Esophagus (tissue), 2 donors: ENCODE measurements around the gene SEPTIN2. TPM values are rescaled to one million over a fixed set of nuclear protein-coding genes. Genes with fewer than 3 reads are reported as not detected.

ENCODE experiments used
- H3K27ac ChIP-seq, 2 donors: one replicate each; pipeline ENCODE4 v1.5.1; 2013; ENCODE audit warnings: low read depth in 2 of 2, mild to moderate bottlenecking in 2 of 2, inconsistent platforms in 1 of 2, low read length in 1 of 2, moderate library complexity in 1 of 2
- H3K27me3 ChIP-seq, 2 donors: one replicate each; pipeline ENCODE4 v1.6.1; 2013; ENCODE audit warnings: low read length in 2 of 2, control low read depth in 1 of 2, mild to moderate bottlenecking in 1 of 2; ENCODE audit not compliant: insufficient read depth in 2 of 2, control insufficient read depth in 1 of 2
- H3K36me3 ChIP-seq, 2 donors: one replicate each; pipeline ENCODE4 v1.6.1; 2013; ENCODE audit warnings: low read length in 1 of 2; ENCODE audit not compliant: control insufficient read depth in 2 of 2, insufficient read depth in 2 of 2
- H3K4me1 ChIP-seq, 2 donors: one replicate each; pipeline ENCODE4 v1.6.1; 2013; ENCODE audit warnings: low read length in 1 of 2; ENCODE audit not compliant: control insufficient read depth in 2 of 2, insufficient read depth in 2 of 2
- H3K4me3 ChIP-seq, 2 donors: one replicate each; pipeline ENCODE4 v1.5.1; 2013; ENCODE audit warnings: low read length in 2 of 2, mild to moderate bottlenecking in 2 of 2, low read depth in 1 of 2, moderate library complexity in 1 of 2
- H3K9me3 ChIP-seq, 2 donors: one replicate each; pipeline ENCODE4 v1.6.1; 2013; ENCODE audit warnings: mild to moderate bottlenecking in 2 of 2, low read depth in 1 of 2, low read length in 1 of 2, moderate library complexity in 1 of 2; ENCODE audit not compliant: control insufficient read depth in 2 of 2, insufficient read depth in 1 of 2
- WGBS, 2 donors: extraction: QIAGEN DNeasy Blood & Tissue Kit; methylation state at CpG; one replicate each; pipeline ENCODE4 v1.1.7; 2013; 5-methylcytosine and 5-hydroxymethylcytosine counted together
- polyA plus RNA-seq, 2 donors: library from polyadenylated mRNA; stranded (reverse); fragments of 200-250 nt; gene quantifications; one replicate each; pipeline ENCODE4 v1.2.3, GENCODE V29; 2013
- donor health status: healthy with polysubstance abuse.
- donor health status: Bipolar disorder and iron deficiency.

Gene SEPTIN2
- polyA plus RNA-seq, 2 donors = 63.6 to 95.6 TPM

DNA sequence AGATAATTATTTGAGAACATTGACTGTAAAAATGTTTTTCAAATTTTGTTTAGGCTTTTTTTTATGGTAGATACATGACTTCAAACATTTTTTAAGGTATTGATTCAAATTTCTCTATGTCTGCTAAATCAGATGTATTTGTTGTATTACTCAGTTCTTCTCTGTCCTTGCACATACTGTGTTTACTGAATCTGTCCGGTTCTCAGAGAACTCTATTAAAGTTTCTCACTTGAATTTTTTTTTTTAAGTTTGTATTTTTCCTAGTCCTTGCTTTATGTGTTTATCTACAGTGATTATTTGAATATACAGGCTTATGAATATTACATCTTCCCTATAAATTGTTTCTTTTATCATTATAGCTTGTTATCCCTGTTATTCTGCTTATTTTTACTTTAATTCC lies 5.3 kb downstream of the SEPTIN2 start:
- Histone ChIP-seq H3K27me3 (no peaks in the 10 kb centered on the region), H3K36me3 (peaks cover 0 to 3% of the 10 kb centered on the region in 2 donors), H3K4me3 (no peak overlapping the region), H3K27ac (no peak overlapping the region), H3K4me1 (peaks cover 0 to 2% of the 10 kb centered on the region in 2 donors), H3K9me3 (no peaks in the 10 kb centered on the region)
- 37 to 44% methylated on average over 1 of the region's 1 CpG for WGBS, 2 donors

DNA sequence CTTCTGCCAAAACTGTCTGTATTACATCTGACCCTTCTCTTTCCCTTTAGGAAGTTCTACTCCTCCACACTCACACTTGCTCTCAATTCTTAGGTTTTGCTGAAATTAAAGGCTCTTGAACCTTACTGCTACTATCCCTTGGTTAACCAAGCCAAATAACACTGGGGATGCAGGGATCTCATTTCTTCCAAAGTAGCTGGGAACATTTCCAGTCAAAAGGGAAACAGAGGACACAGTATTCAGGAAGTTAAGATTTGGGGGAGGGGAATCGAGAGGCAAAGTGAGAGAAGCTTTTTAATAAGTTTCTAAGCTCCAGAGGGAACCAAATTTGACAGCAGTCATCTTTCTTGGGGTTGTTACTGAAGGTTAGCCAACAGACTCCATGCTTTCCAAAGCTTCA lies 6.2 kb downstream of the SEPTIN2 start:
- Histone ChIP-seq H3K27me3 (no peaks in the 10 kb centered on the region), H3K4me1 (peaks cover 0 to 2% of the 10 kb centered on the region in 2 donors), H3K4me3 (no peak overlapping the region), H3K27ac (no peak overlapping the region), H3K9me3 (no peaks in the 10 kb centered on the region), H3K36me3 (peaks cover 0 to 5% of the 10 kb centered on the region in 2 donors)
- WGBS, 2 donors = 50 to 56% methylated on average over 1 of the region's 1 CpG

DNA sequence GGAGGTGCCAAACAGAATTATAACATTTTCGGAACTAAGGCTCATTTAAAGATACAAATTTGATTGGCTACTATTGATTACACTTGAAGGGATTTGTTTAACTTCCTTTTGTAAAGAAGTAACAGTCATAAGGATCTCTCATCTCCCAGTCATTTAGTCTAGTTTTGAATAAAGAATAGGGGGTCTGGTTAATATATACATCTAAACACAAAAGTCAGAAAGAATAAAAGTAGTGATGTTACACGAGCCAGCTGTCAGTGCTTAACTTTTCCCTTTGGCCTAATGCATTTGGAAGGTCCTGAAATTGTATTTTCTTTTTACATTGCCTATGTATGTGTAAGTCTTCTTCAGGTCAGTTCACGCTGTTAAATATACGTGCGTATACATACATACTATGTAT lies 8.1 kb downstream of the SEPTIN2 start:
- Histone ChIP-seq H3K36me3 (peaks cover 0 to 5% of the 10 kb centered on the region in 2 donors), H3K4me3 (no peak overlapping the region), H3K27me3 (no peaks in the 10 kb centered on the region), H3K9me3 (no peaks in the 10 kb centered on the region), H3K4me1 (peaks cover 0 to 2% of the 10 kb centered on the region in 2 donors), H3K27ac (no peak overlapping the region)
- WGBS, 2 donors = 63 to 65% methylated on average over 5 of the region's 5 CpGs

DNA sequence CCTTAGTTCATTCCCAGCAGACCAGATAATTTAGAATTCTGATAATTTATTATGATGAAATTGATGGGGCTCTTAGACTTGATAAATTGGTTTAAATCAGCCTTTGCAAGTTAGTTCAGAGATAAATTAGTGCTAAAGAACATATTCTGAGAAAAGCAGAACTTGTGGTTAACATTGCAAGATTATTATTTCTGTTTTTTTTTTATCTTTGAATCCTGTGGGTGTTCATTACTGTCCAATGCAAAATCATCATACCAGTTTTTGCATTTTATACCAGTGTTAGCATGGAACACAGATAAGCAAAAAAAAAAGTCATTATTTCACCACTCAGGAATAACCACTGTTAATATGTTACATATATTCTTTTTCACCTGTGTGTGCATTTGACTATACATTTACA lies 9.1 kb downstream of the SEPTIN2 start:
- Histone ChIP-seq H3K4me3 (no peak overlapping the region), H3K9me3 (no peaks in the 10 kb centered on the region), H3K36me3 (peaks cover 0 to 5% of the 10 kb centered on the region in 2 donors), H3K4me1 (peaks cover 0 to 2% of the 10 kb centered on the region in 2 donors), H3K27me3 (no peaks in the 10 kb centered on the region), H3K27ac (no peak overlapping the region)

DNA sequence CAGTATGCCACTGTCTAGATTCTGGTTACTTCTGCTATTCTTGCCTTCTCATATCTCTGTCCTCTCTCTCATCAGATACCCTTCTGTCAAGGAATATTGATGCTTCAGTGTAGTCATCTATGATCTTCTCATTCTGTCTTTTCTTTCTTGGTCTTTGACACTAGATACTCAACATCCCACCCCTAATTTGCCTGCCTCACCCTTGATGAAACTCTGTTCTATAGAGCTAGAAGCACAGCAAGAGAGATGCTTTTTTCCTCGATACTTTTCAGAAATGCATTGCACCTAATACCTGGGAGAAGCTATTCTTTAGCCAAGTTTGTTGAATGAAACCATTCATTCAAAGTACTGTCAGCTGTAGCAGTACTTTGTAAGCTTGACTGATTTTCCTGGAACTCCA lies 9.5 kb downstream of the SEPTIN2 start:
- peaks cover 0 to 2% of the 10 kb centered on the region in 2 donors for H3K4me1 ChIP-seq
- H3K27ac ChIP-seq = no peak overlapping the region
- no peaks in the 10 kb centered on the region for H3K9me3 ChIP-seq
- no peaks in the 10 kb centered on the region for H3K27me3 ChIP-seq
- H3K36me3 ChIP-seq = peaks cover 0 to 5% of the 10 kb centered on the region in 2 donors
- H3K4me3 ChIP-seq = no peak overlapping the region
- 86 to 94% methylated on average over 1 of the region's 1 CpG for WGBS, 2 donors

DNA sequence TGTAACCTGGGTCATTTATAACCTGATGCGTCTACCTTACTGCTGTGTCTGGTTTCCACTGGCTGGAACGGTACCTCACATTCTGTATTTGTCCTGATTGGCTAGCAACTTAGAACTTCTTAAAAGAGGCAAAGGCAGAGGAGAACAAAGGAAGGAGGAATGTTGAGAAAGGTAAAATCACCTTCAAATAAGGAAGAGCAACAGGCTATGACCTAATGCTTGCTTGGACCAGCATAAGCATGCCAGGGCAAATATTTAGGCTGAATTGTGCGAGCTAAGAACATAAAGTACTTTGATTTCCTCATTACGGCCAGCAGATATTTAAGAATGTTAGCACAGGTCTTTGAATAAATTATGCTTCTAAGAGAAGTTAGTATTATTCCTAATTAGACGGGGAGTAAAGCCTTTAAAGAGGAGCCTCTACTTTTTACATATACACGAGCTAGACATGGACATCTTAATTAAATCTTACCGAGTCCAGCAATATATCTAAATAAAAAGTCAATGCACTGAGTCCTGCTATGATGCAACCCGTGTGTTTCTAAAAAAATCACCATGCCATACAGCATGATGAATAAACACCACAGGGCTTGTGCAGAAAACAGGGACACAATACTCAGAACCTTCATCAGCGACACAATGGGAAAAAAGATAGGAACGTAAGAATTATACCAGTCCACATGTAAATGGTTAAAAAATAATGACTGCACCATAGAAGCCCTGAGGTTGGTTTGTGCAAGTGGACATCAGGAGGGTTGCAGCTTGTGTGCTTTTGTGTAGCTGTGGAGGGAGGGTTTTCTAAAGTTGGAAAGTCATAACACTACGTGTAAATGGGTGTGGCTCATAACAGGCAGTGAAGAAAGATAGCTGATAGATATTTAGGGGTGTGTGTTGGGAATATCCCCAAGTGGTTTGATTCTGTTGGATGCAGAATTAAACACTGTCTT lies 14.2 kb downstream of the SEPTIN2 start:
- 60 to 77% methylated on average over 11 of the region's 11 CpGs for WGBS, 2 donors
- peak overlapping the region; percentile 17 to 31 for H3K27ac ChIP-seq

DNA sequence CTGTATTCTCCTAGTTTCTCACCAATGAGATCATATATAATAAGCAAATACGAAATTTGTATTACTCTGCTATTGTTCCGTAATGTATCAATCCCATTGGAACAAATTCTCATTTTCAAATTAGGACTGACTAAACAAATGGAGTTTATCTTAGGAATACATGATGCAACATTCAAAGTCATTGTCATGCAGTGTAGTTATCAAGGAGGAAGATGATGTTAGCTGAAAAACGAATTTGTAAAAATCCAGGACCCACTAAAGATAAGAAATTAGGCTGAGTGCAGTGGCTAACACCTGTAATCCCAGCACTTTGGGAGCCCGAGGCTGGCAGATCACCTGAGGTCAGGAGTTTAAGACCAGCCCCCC lies 14.9 kb downstream of the SEPTIN2 start:
- peaks cover 0 to 4% of the 10 kb centered on the region in 2 donors for H3K36me3 ChIP-seq
- 81 to 84% methylated on average over 4 of the region's 4 CpGs for WGBS, 2 donors
- no peak overlapping the region for H3K4me3 ChIP-seq
- H3K27ac ChIP-seq = peak overlapping the region in 1 of 2 donors; percentile 17
- no peaks in the 10 kb centered on the region for H3K9me3 ChIP-seq
- H3K27me3 ChIP-seq = no peaks in the 10 kb centered on the region
- no peaks in the 10 kb centered on the region for H3K4me1 ChIP-seq

More for the DNA sequence above, 14.2 kb downstream of the SEPTIN2 start:
- Histone ChIP-seq H3K4me1 (no peaks in the 10 kb centered on the region), H3K27me3 (no peaks in the 10 kb centered on the region), H3K36me3 (peaks cover 0 to 4% of the 10 kb centered on the region in 2 donors), H3K4me3 (no peak overlapping the region), H3K9me3 (no peaks in the 10 kb centered on the region)

DNA sequence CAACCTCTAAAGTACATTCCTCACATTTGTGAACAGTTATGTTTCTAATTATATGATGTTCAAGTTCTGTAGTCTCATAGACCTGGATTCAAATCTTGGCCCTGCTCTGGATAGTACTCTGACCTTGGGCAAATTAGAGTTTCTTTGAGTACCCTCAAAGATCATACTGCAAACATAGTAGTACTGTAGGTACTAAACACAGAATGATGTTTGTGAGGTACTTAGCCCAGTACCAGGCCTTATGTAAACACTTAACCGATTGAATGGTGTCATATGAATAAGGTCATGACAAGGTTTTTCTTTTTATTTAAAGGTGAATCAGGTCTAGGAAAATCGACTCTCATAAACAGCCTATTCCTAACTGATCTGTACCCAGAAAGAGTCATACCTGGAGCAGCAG lies 19.1 kb downstream of the SEPTIN2 start:
- Histone ChIP-seq H3K27ac (no peak overlapping the region), H3K9me3 (no peaks in the 10 kb centered on the region), H3K27me3 (no peaks in the 10 kb centered on the region), H3K4me3 (no peak overlapping the region), H3K36me3 (peaks cover 5 to 9% of the 10 kb centered on the region in 2 donors), H3K4me1 (no peaks in the 10 kb centered on the region)
- WGBS, 2 donors = 63 to 73% methylated on average over 2 of the region's 2 CpGs

DNA sequence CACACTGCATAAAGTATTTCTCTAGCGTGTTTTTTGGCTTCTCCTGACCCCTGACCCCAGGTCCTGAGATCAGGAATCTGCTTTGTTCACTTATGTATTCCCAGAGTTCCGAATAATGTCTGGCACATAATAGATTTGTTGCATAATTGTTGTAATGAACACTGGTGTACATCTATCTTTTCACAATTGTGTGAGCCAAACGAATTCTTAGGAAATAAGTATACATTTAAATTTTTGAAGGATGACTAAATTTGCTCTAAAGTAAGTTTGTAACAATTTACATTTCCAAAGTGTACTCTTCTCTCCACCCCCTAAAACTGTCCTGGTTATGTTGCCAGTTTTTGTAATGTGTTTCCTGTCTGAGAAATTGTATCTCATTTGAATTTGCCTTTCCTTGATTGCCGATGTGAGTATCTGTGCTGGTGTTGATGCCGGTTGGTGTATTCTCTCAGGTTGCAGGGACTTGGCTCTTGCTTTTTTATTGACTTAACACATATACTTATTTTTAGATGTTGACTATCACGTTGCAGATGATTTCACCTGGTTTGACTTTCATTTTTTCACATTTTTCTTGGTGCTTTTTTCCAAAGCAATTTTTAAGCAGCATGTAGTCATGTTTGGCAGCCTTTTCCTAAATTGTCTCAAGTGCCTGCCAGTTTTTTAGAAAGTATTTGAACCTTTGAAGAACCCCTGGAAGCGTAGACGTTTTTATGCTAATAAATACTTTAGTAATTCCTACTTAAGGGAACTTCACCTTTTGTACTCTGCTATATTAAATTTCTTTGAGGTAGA lies 24.3 kb downstream of the SEPTIN2 start:
- no peaks in the 10 kb centered on the region for H3K9me3 ChIP-seq
- WGBS, 2 donors = 52 to 58% methylated on average over 8 of the region's 8 CpGs
- H3K4me3 ChIP-seq = no peak overlapping the region
- peaks cover 21 to 23% of the 10 kb centered on the region in 2 donors for H3K36me3 ChIP-seq
- peaks cover 0 to 2% of the 10 kb centered on the region in 2 donors for H3K4me1 ChIP-seq
- no peaks in the 10 kb centered on the region for H3K27me3 ChIP-seq
- H3K27ac ChIP-seq = no peak overlapping the region
